GM19240 (cell line): ENCODE results near the gene ZFTA.
A peak's percentile ranks its signal among the peaks of the same experiment; 100 is the strongest.
"Not testable (repeated sequence)": the region's sequence is repeated elsewhere in the genome, so short reads cannot be mapped to it uniquely, and the experiment has no call there.

Experiments used
- DNase-seq: peaks from one replicate; pipeline ENCODE4 v3.0.0; 2011; ENCODE audit warnings: low spot score; ENCODE audit not compliant: insufficient read length

ZFTA gene

DNA sequence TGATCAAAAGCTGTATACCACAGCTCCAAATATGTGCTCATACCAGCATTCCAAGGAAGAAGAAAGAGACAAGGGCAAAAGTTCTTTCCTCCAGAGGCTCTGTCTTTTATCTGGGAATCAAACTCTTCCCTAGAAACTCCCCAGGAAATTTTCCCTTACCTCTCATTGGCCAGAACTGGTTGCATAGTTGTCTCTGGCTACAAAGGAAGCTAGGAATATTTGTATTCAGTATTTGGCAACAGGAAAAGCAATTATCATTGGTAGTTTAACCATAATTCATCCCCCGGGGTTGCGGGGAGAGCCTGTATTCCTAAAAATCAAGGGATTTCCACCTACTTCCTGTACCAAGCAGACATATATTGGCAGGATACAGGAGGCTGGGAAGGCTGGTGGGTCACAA lies 10.5 kb upstream of the ZFTA start:
- no peak for DNase-seq

DNA sequence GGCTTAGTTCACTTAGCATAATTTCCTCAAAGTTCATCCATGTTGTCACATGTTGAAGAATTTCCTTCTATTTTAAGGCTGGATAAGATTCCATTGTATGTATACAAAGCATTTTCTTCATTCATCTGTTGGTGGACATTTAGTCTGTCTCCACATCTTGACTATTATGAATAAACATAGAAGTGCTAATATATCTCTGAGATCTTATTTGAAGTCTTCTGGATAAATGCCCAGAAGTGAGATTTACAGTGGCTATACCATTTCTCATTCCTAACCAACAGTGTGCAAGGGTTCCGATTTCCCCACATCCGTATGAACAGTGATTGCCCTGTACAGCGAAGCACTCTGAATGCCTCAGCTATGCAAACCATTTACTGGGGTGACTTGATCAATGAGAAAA lies 6.6 kb upstream of the ZFTA start:
- no peak for DNase-seq

DNA sequence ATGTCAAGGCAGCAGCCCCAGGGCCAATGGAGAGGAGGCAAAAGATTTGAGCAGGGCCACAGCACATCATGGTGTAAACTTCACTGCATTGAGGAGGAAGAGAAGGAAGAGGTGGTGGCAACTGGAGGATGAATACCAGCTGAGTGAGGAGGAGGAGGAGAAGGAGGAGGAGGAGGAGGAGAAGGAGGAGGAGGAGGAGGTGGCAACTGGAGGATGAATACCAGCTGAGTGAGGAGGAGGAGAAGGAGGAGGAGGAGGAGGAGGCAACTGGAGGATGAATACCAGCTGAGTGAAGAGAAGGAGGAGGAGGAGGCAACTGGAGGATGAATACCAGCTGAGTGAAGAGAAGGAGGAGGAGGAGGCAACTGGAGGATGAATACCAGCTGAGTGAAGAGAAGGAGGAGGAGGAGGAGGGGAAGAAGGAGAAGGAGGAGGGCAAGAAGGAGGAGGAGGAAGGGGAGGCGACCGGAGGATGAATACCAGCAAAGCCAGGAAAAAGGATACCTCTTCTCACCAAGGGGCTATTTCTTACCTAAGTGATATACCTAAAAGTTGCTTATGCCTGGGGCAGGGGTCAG lies 3.3 kb upstream of the ZFTA start:
- DNase-seq = not testable (repeated sequence)

DNA sequence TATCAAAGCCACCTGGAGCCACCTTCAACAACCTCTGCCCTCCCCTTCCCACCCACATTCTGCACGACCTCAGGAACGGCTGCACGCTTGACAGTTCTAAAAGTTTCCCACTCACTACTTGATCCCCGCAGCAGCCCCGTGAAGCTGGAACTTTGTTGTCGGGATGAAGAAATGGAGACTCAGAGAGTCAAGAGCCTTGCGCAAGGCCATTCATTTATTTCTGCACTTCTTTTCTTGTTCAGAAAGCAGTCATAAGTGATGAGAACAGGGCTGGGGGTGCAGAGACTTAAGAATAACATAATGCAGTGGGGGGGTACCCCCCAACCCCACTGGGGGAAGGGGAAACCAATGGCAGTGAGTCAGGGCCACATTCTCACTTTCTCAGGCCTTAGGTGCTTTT lies 2.2 kb upstream of the ZFTA start:
- DNase-seq = no peak

DNA sequence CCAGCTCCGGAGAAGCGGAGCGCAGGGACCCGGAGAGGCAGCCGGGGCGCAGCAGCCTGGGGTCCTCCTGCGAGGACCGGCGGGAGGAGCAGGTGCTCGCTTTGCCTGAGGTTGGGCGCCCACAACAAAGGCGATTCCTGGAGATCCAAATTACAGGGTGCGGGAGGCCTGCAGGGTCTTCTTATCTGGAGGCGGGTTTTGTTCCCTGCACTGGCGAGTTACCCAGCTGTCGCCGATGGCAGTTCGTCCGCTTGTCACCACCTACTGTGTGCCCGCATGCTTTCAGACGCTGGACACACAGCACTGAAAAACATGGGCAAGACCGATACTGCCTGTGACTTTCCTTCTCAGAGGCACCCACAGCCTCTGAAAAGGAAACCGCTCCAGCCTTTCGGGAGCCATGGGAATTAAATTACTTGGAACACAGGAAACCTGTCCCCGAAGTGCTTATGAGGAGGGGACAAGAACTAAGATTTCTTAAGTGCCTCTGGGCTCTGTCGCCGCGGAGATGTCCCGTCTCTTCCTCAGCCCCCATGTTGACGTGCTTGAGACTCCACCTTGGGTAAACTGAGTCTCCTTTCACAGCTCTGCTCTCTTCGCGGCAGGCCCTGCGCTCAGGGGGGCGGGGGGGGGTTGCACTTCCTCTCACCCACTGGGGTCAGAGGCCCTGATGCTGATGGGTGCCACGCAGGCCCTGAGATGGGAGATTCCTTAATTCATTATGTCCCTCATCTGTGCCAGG lies 1.3 kb upstream of the ZFTA start:
- DNase-seq = no peak

DNA sequence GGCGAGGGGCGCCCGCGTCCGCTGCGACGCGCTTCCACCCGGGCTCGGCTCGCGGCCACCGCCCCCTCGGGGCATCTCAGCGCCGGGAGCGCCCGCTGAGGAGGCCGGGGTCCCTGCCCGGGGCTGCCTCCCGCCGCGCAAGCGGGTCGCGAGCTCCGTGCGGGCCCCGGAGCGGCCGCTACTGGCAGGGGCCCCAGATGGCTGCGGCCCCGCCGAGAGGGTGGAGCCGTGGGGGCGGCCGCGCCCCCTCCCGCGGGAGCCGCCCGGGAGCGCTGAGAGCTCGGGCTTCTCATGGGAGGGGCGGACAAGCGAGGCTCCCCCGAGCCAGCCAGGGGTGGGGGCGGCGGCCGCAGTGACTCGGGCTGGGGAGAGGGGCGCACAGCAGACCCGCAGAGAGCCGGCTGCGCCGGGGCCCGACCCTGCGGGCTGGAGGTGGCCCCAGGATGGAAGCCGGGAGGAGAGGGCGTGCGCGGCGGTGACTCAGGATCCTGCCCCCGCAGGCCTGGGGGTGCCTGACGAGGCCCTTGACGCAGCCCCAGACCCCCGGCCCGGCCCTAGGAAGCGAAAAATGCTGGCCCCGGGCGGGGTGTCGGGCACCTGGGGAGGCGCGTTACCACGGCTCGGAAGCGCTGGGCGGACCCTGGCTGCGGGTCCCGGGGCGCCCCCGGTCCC lies 603 bp upstream of the ZFTA start:
- no peak for DNase-seq

DNA sequence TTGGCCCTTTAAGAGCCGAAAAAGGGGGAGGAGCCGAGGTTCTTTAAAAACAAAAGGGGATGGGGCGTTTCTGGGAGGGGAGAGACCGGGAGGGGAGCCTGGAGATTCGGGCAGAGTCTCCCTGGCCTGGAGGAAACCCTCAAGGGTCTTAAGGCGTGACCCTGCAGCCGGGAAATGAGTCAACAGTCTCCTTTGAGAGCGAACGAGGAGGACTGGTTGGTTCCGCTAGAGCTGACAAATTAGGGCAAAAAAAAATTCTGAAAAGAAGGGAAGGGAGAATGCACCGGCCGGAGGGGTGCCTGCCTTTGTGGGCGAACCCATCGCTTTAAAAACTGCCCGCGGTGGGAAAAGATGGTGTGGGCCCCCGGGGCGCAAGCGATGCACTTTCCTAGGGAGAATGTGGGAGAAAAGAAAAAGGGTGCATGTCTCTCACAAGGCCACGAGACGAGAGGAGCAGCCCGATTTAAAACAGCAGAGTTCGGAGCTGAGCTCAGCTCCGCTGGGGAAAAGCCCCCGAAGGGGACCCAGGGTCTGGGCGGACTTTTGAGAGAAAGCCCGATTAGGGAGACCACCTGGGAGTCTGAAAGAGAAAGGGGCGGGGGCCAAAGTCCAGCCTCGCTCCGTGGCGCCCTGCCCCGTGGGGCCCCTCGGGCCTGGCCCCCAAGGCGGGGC lies 874 bp downstream of the ZFTA start:
- peak; percentile 69 for DNase-seq

DNA sequence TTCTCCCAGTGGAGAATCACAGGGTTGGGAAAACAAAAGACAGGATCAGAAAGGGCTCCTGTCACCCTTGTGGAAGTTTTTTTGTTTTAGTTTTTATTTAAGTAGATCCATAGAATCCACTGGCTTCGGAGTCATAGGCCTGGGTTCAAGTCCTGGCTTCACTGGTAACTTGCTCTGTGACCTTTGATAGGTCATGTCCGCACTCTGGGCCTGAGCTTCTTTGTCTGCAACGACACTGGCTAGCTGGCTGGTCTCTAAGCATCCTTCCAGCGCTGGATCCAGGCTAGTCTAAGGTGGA lies 1.4 kb downstream of the ZFTA start:
- DNase-seq = no peak

DNA sequence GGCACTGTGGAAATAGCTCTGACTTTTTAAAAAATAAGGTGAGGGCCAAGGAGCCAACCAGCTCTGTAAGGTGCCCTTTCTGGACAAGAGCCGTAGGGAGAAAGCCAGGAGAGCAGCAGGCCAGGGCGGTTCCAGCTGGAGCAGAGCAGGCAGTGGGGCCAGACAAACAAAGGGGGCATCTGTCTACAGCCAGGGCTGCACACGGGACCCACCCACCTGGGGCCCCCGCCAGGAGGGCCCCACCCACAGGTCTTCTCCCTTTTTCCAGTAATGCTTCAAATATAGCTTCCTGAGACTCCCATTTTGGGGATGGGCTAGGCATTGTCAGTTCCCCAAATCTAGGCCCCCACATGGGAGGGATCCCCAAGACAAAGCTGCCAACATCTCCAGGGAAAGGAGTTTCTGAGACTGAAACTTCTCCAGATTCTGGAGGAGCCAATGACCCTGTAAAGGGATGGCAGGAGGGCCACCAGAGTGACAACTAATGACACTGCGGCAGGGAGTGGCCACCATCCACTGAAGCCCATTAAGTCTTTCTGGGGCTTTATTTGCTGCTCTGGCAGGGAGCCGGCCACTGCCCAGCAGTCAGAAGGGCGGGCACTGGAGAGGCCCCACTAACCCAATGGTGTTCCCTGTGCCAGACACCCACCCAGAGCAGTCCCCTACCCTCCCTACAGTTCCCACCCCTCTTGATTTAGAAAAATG lies 1.9 kb downstream of the ZFTA start:
- no peak for DNase-seq

DNA sequence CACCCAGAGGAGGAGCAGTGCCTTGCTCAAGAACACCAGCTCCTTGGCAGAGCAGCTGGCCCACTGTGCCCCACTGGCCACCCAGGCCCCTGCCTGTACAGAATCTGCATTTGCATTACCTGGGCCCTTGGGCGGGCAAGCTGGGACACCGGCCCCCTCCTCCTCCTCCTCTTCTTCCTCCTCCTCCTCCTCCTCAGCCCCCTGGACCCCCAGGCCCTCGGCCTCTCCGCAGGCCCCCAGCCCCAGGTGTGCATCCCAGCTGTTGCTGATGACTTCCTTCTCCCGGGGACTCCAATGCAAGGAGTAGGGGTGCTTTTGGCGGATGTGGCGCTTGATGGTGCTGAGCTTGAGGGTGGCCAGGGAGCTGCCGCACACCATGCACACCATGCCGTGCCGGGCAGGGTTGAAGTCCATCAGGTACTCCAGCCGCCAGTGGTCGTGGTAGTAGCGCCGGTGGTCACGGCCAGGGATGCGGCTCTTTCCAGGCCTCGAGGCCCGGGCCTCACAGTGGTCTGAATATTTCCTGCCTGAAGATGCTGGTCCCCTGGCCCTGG lies 2.8 kb downstream of the ZFTA start:
- DNase-seq = no peak

DNA sequence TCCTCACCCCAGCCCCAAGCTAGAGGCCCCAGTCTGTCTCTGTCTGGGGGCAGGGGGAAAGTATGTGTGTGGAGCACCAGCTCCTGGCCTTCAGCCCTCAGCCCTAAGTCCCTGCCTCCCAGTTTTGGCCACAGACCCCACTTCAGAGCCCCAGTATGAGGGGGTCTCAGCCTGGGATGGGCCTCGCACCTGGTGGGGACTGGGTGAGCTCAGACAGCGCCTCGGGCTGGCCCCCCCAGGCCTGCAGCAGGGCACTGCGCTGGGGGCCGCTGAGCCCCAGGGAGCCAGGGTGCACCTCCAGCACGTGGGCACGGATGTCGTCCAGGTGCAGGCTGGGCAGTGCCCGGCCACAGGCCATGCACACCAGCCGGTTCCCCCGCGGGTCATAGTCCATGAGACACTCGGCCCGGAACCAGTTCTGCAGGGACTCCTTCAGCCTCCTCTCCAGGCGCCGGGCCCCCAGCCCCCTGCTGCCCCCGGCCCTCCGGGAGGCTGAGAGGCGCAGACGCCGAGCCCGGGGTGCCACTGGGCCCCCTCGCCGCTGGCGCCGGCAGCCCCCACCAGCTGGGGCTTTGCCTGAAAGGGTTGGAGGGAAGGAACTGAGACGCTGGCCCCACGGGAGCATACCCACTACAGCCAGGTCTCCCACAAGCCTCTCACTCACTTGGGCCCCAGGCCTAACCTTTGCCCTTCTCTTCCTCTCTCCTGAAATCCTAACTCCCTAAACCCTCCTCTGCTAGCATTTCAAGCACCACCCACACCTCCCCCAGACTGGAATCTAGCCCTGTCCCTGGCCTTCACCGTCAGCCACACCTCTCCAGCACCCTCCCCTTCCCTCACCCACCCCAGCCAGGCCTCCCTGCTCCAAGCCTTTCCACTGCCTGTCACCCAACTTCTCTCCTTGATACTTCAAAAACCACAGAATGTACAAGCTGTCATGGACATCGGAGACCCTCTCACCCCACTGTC lies 3.6 kb downstream of the ZFTA start:
- DNase-seq = no peak

DNA sequence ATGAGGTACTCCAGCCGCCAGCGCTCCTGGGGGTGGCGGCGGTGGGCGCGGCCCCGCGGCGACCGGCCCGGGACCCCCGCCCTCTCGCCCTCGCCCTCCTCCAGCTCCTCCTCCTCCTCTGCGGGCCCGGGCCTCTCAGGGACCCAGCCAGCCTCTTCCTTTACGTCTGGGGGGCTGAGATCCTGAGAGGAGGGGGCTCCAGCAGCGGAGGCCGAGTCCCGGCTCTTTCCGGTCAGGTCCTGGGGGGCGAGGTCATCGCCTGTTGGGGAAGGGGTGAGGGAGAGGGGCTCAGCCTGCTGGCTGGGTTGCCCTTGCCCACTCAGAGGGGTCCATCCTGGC lies 4.3 kb downstream of the ZFTA start:
- no peak for DNase-seq

DNA sequence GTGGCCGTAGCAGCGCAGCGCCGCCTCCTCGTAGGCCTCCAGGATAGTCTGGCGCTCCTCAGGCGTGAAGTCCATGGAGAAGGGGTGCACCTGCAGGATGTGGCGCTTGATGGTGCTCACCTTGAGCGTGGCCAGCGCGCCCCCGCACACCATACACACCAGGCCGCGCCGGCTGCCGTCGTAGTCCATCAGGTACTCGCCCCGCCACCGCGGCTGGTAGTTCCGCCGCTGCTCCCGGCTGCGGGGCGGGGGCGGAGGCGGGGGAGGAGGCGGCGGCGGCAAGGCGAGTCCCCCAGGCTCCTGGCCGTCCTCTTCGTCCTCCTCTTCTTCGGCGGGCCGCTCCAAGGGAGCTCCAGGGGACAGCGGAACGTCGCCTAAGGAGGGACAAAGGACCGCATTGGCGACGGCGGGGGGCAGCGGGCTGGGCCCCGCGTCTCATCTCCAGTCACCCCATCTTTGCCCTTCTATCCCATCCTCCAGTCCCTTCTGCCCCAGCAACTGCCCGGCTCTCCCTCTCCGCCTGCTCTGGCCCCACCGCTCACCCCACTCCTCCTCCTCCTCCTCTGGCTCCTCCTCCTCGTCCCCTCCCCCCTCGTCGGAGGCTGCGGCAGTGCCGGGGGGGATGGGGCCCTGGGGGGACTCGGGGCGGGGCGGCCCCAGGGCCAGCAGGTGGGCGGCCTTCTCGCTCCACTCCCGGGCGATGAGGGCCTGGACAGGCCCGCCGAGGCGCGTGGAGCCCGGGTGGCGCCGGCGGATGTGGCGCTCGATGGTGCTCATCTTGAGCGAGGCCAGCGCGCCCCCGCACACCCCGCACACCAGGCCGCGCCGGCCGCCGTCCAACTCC lies 4.9 kb downstream of the ZFTA start:
- no peak for DNase-seq

DNA sequence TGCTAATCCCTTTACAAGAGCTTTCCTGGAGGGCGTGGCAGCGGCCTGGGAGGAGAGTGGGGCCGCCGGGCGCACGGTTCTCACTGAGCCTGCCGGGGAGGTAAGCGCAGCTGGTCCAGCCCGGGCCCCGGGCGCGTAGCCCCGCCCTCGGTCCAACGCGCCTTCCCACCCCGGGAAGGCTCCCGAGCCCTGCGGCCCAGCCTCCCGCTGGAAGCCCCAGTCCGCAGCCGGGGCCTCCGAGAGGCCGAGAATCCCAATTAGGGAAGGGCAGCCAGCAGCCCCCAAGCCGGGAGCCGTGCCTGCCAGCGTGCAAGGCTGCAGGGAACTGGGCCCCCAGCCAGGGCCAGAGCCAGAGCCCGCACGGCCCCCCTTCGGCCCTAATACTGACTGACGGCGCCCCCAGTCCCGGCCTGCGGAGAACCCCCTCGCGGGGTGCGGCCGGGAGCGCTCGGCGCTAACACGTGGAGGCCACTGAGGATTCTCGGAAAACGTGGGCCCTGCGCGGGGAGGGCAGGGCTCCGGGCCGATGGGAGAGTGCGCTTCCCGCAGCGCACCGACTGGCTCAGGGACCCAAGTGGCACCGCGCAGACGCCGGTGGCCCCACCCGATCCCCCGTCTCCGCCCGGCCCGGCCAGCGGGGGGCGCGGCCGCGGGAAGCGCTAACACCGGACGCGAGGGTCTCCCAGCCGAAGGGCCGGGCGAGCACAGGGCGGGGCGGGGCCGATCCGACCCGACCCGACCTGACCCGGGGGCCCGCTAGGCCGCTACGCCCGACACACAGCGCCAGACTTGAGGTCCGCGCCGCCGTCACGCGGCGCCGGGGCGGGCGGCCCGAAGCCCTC lies 5.7 kb downstream of the ZFTA start:
- DNase-seq = no peak

DNA sequence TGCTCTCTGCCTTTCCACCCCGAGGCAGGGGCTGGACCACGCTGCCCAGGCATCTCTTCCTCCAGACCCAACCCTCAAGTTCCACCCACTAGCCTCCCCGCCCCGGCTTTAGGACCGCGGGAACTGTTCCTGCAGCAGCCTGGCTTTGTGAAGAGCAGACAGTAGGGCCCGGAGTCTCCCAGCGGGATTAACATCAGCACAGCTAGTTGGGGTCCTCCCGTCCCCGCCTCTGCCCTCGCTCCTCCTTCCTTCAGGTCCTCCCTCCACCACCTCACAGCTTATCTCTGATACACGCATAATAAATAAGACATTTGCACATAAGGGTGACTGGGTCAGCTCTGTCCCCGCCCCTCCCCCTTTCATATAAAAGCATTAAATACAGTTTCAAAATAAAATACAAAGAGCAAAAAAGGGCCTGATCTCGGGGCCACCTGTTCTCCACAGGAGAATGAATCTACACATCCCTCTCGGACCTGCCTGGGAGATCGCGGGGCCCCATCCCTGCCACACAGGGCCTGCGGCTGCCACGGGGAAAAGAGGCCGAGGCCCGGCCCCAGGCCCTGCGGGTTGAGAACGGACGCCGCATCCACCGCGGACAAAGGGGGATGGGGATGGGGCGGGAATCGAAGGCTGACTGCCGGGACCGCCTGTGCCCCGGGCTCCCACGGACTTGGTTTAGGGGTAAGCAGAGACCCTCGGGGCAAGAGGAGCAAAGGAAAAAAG lies 6.5 kb downstream of the ZFTA start:
- DNase-seq = no peak

DNA sequence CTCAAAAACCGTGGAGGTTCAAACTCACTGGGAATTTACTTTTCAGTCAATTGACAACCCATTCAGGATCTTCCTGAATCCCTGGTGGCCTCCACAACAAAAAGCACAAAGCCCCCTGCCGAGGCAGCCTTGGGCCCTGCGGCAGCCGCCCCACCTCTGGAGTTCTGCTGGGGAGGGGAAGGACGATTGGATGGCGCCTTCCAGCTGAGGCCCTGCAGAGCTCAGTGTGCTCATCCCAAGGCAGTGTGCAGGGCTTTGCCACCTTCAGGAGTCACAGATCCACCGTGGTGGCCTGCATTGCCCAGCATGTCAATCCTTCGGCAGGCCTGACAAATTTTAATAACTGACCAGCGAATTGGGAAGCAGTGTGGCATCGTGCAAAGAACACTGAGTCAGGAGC lies 7.4 kb downstream of the ZFTA start:
- no peak for DNase-seq

DNA sequence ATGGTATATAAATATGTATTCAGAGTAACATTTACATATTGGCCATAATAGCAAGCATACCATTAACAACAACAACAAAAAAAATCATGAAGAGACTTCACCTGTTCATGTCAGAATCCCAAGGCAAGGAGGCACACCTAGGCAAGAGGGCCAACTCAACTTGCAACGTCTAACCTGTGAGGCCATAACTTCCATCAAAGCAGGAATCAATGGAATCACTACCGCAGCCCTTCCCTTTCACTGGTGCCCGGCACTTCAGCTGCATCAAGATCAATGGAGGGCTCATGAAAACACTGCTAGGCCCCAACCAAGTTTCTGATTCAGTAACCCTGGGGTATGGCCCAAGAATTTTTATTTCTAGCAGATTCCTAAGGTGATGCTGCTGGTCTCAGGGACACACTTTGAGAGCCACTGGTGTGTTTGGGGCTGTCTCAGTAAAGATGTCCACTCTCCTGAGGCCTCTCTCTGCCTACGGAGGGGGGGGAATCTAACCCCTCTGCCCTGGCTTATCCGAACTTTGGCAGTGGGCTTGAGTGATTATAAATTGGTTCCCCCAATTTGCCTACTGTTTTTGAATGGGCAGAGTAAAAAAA lies 8.0 kb downstream of the ZFTA start:
- DNase-seq = no peak
